CD4-positive, alpha-beta T cell treated with Interleukin-17A for 1 hour (primary cell): ENCODE data around the gene PPP1R7.

Source experiments
- DNase-seq: peaks from one replicate; pipeline ENCODE4 v3.0.0-alpha.2; 2020

The PPP1R7 gene

DNA sequence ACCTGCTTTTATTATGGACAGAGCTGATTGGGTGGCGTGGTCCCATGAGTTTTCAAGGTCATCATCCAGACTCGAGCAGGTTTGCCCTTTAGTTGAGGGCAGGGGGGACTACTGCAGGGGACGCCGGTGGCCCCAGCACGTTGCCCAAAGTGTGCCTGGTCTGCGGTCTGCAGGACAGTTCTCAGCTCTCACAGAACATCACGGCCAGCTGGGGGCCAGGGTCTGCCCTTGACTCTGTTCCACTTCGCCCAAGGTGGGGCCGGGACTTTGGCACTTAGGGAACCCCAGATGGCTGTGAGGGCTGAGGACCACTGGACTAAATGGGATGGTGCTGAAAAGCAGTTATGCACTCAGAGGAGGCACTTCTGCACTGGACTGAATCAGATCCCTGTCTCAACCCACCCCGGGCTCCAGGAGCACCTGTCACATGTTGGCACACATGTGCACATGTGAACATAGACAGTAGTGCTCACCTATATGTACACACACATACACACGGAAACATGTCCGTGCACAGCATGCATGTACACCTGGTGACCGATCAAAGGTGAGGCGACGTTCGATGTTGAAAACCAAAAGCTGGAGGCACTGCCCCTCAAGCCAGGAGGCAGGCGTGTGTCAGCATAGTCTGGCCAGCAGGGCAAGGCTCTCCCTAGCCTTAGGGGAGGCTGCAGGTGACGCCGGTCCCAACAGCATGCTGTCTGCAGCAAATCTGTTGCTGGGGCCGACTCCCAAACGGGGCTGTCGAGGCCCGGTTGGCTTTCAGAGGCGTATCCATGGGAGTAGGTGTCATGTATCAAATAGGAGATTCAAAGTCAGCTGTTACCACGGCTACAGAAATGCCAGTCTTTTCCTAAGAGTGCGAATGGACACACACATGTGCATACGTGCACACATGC lies 48.4 kb downstream of the PPP1R7 start:
- DNase-seq, result no peak

DNA sequence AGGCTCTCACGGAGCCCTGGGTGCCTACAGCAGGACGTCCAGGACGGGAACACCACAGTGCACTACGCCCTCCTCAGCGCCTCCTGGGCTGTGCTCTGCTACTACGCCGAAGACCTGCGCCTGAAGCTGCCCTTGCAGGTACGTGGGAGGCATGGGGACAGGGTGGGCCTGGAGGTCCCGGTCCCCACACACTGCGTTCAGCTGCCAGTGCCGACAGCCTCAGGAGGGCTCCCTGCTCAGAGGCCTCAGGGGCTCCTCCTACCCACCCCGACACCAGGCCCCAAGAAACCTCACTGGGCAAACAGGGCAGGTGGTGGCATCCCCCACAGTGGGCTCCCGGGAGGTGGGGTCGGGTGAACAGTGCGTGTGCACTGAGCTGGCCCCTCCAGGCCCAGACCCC lies 49.0 kb downstream of the PPP1R7 start:
- no peak for DNase-seq

DNA sequence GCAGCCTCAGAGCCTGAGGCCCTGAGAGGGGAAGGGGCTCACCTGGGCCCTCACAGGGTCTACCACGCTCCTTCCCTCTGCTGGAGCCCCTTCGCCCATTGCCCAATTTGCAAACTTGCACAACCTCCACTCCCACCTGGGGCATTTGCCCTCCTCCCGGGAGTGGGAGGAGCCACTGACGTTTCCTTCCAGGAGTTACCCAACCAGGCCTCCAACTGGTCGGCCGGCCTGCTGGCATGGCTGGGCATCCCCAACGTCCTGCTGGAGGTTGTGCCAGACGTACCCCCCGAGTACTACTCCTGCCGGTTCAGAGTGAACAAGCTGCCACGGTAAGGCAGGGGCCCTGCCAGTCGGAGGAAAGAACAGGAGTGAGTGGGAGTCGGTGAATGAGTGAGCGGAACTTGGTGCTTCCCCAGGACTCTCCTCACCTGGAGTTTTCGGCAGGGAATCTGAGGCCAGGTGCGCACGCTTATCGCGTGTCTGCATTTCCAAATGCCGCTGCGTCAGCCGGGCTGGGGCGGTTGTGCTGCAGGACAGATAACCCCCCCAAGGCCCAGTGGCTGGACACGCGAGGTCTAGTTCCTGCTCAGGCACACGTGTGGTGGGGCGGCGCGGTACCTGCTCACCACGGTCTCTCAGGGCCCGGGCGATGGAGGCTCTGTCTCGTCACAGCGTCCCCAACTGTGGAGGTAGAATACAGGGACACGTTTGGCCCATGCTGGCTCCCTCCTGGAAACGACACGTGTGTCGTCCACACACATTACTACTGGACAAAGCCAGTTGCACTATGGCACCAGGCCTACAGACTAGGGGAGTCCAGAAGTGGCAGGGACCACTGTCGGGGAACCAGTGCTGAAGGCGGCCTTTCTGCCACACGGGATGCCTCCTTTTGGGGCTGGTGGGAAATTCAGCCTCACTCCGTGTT lies 49.9 kb downstream of the PPP1R7 start:
- no peak for DNase-seq

DNA sequence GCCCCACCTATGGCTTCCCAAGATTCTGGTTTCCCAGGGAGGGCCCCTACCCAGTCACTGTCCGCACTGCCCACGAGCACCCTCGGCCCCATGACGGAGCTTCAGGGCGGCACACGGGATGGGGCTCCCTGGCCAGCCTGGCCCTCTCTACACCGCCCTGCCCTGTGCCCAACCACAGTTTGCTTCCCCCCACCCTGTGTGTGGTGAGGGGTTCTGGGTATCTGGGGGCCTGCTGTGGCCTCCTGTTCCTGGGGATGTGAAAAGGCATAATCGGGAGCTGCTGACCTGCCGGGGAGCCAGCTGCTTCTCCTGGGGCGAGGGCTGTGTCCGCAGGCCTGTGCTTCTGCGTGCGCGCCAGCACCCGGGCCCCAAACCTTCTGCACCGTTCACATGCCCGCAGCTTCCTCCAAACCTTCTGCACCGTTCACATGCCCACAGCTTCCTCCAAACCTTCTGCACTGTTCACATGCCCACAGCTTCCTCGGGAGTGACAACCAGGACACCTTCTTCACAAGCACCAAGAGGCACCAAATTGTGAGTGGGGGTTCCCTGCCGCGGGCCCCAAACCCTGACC lies 50.6 kb downstream of the PPP1R7 start:
- no peak for DNase-seq

DNA sequence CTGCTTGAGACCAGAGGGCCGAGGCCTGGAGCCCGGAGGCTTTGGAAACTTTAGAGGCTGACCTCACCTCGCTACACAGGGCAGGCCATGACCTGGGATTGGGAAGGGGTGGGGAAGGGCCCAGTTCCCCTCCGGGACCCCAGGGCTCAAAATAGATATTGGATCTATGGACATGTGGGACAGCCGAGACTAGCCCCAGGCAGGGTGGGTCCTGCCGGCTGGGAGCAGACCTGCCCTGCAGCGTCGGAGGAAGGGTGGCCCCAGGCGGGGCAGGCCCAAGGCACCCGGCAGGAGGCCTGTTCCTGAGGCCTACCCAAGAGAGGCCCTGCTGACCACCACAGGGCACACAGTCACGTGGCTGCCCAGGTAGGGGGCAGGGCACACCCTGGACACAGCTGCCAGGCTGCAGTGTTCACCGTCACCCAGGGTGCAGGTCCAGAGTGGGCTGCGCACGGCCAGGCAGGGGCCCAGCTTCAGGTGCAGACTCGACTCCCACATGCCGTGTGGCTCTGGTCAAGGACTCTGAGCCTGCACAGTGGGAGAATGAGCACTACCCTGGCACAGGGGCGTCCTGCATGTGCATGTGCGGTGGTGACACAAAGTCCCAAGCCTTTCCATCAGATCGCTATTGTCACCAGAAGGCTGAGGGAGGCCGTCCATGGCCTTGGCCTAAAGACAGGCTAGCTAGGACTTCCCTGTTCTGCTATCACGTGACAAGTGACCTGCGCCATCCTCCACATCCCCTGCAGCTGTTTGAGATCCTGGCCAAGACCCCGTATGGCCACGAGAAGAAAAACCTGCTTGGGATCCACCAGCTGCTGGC lies 51.4 kb downstream of the PPP1R7 start:
- no peak for DNase-seq

DNA sequence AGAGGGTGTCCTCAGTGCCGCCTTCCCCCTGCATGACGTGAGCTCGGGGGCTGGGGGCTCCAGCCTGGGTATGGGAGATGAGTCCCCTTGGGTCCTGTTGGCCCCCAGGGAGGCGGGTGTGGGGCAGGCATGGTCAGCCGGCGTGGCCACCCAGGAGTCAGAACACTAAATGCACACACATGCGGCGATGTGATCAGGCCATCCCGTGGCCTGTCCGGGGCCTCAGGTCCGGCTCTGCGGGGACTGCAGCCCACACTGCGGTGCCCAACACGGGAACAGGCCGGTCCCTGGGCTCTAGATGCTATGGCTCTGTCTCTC lies 52.0 kb downstream of the PPP1R7 start:
- no peak for DNase-seq

DNA sequence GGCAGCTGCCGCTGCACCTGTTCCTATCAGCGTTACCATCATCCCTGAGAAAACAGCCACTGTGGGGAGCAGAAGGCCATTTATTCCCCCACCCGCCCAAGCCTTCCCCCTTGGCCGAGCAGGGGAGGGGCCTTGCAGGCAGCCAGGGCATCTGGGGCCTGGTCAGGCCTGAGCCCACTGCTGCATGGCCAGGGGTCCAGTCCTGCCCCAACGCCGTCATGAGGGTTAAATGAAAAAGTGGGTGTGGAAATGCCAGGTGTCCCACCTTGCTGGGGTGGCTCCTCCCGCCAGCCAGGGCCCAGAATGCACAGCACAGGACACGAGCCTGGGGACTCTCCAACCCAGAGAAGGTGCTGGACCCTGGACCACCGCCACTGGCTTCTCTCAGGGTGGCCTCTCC lies 52.4 kb downstream of the PPP1R7 start:
- no peak for DNase-seq

DNA sequence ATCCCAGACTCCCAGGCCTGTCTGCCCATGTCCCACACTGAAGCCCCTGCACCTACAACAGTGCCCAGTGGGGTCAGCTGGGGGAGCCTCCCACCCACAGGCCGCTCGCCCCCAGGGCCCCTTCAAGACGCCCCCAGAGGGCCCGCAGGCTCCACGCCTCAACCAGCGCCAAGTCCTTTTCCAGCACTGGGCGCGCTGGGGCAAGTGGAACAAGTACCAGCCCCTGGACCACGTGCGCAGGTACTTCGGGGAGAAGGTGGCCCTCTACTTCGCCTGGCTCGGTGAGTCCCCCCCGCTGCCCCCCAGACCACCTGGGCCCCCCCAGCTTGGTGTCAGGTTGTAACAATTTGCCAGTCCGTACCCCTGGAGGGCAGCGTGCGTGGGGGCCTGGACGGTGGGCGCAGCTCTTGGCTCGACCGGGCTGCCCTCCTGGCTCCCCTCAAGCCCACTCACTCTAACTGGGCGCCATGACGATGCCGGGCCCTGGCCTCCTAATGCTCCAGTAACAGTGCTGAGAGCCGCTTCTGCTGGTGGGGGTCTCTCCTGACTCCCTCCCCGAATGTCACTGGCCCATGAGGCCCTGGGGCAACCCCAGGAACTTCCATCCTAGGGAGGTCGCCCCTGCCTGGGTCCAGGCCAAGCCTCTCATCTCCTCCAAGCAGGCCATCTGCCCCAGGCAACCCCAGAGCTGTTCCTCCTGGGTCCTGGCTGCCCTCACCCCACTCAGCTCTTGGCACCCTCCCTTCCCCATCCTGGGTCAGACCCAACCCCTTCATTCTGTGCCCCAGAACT lies 53.1 kb downstream of the PPP1R7 start:
- DNase-seq, result no peak

DNA sequence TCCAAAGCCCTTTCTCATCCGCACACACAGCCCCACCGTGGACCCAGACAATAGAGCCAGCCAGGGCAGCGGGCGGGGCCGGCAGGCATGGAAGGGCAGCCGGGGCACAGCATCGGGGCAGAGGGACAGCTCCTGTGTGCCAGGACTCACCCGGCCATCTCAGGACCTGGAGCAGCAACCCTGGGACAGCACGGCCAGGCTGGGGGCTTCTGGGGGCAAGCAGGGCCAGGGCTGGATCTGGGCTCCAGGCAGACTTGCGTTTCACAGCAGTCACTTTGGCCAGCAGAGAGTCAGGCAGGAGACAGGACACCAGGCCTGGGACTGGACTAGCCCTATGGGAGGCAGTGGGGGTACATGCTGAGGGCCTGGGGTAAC lies 53.7 kb downstream of the PPP1R7 start:
- DNase-seq, result no peak

DNA sequence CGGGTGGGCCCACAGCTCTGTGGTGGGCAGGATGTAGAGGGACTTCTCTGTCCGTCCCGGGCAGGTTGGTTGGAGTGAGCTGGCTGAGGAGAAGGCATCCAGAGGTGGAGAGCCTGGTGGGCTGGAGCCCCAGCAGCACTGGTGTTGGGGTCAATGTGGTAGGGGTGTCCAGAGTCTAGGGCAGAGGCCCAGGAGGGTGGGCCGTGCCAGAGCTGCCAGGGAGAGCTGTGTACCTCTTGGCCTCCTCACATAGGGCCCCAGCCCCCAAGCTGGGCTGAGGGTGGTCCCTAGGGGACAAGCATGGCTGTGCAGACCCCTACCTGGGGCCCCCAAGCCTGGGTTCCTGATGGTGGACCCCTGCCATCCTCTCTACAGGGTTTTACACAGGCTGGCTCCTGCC lies 54.2 kb downstream of the PPP1R7 start:
- no peak for DNase-seq

DNA sequence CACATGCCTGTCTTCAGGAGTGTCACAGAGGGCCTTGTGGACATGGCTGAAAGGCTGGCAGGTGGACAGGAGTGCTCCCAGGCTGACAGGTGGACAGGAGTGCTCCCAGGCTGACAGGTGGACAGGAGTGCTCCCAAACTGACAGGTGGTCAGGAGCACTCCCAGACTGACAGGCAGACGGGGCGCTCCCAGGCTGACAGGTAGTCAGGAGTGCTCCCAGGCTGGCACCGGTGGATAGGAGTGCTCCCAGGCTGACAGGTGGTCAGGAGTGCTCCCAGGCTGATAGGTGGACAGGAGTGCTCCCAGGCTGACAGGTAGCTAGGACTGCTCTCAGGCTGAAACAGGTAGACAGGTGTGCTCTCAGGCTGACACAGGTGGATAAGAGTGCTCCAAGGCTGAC lies 54.8 kb downstream of the PPP1R7 start:
- no peak for DNase-seq

DNA sequence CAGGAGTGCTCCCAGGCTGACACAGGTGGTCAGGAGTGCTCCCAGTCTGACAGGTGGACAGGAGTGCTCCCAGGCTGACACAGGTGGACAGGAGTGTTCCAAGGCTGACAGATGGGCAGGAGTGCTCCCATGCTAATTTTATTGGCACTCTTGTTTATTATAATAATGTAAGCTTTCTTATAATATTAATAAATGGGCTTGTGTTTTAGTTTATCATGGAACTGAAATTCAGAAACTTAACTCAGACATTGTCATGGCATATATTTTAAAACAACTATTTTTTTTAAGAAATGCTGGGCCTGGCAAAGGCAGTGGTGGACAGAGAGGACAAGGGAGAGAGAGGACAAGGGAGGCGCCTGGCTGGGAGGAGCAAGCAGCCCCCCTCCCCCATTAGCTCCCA lies 56.9 kb downstream of the PPP1R7 start:
- DNase-seq, result no peak

DNA sequence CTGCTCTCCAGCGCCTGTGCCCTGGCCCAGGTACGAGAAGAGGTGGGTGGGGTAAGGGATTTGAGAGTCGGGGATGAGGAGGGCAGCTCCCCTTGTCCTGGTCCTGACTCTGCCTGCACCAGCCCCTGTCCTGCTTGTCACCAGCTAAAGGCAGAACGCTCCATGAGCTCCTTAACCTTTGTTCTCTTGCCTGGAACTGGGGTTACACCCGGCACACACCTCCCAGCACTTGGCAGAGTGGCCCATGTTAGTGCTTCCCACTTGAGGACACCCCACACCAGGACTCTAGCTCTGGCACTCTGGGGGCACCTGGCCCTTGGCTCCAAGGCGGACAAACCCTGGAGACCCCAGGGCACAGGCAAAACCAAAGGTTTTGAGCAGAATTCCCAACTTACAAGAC lies 57.4 kb downstream of the PPP1R7 start:
- no peak for DNase-seq

DNA sequence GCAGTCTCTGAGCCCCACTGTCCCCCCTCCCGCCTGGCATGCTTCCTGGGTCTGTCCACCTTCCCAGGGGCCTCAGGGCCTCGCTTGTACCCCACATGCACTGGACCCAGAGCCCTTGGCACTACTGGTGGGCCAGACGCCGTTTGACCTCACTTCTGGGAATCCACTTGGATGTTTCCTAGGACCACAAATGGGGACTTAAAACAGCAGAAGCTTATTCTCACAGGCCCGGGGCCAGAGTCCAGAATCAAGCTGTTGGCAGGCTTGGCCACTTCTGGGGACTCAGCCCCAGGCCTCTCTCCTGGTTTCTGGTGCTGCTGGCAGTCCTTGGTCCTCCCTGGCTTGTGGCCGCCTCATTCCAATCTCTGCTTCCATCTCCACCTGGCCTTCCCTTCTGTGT lies 57.8 kb downstream of the PPP1R7 start:
- no peak for DNase-seq

DNA sequence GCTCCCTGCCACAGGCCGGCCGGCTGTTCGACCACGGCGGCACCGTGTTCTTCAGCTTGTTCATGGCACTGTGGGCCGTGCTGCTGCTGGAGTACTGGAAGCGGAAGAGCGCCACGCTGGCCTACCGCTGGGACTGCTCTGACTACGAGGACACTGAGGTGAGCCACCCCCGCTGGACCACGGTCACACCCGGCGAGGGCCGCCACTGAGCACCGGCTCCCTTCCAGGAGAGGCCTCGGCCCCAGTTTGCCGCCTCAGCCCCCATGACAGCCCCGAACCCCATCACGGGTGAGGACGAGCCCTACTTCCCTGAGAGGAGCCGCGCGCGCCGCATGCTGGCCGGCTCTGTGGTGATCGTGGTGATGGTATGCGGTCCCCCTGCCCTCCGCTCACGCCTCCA lies 59.0 kb downstream of the PPP1R7 start:
- no peak for DNase-seq

DNA sequence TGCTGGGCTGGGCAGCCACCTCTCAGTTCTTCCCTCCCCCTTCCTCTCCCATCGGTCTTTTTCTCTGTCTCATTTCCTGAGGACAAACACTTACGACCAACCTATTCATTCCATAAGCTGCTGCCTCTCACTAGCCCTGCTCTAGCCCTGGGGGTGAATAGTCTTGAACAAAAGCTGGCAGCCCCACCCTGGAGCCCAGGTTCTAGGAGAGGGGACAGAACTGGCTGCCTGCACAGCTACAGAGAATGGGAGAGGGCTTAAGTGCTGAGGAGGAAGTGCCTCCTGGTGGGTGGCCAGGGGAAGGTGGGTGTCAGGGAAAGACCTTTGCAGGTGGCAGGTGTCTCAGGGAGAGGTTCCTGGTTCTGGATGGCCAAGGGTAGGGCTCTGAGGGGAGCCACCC lies 61.0 kb downstream of the PPP1R7 start:
- DNase-seq, result no peak

DNA sequence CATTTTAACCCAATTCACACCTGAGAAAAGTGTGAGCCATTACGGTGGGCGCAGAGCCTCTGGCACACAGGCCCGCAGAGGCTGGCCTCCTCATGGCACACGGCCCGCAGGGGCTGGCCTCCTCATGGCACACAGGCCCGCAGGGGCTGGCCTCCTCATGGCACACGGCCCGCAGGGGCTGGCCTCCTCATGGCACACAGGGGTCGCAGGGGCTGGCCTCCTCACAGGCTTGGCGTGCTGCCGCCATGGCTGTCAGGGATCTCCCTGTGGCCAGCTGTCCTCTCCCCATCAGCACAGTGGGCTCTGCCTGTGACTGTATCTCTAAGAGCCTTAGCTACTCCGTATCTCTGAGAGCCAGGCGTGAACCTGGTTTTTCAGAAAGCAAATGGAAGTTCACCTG lies 62.8 kb downstream of the PPP1R7 start:
- no peak for DNase-seq

DNA sequence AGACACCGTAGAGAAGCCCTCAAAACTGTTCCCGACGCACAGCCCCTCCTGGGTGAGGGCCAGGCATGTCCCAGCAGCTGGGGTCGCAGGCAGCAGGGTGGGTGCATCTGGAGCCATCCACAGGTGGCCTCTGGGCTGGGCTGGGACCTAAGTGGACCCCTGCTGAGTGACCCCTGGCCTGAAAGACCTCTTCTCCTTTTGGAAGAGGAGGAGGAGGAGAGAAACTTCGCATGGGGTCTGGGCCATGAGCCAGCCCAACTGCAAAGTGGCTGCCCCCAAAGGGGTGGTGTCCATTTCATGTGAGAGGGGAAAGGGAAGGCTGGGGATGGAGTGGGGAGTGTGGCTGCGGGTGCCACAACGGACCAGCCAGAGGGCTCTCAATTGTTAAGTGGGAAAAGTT lies 63.3 kb downstream of the PPP1R7 start:
- DNase-seq, result no peak

DNA sequence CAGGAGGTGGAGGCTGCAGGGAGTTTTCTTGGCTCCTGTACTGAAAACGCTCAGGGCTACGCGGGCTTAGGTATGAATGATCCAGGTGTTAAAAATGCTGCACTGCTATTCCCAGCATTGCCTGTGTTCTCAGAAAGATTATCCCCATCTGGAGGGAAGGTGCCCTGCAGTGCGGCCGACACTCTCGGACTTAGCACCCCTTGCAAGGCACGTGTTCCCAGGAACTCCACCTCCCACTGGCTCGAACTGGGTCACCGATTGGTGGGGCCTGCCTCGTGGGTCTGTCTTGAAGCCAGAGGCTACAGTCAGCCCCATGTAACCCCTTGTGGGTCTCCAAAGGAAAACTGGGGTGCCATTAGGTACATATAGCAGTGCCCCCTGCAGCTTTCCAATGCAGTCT lies 63.9 kb downstream of the PPP1R7 start:
- DNase-seq, result no peak

DNA sequence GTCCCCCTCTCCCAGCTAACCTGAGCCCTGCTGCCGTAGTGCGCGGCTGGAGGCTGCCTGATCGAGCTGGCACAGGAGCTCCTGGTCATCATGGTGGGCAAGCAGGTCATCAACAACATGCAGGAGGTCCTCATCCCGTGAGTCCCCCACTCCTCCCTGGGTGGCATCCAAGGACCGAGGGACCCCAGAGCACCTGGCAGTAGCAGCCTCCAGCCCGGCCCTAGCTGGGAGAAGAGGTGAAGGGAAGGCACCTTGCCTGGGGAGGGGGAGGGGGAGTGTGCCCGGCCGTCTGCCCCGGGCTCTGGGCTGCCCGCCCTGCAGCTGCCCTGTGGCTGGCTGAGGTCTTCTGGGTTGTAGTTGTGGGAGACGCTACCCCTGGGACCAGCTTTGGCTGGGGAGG lies 64.5 kb downstream of the PPP1R7 start:
- DNase-seq, result no peak

DNA sequence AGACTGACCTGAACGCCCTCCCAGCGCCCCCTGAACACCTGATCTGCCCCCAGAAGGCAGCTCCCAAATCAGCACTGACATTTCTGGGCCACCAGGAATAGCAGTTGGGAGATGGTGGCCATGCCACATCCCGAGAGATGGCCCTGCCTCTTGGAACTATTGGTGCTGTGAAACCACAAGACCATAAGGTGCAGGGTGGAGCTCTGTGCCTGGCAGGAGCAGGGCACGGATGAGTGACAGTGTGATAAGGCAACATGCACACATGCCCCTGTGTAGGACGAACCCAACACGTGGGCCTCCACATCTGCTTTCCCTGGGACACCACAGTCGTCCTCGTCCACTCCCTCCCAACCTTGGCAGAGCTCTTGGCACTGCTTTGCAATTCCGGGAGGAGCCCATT lies 65.2 kb downstream of the PPP1R7 start:
- DNase-seq, result no peak

DNA sequence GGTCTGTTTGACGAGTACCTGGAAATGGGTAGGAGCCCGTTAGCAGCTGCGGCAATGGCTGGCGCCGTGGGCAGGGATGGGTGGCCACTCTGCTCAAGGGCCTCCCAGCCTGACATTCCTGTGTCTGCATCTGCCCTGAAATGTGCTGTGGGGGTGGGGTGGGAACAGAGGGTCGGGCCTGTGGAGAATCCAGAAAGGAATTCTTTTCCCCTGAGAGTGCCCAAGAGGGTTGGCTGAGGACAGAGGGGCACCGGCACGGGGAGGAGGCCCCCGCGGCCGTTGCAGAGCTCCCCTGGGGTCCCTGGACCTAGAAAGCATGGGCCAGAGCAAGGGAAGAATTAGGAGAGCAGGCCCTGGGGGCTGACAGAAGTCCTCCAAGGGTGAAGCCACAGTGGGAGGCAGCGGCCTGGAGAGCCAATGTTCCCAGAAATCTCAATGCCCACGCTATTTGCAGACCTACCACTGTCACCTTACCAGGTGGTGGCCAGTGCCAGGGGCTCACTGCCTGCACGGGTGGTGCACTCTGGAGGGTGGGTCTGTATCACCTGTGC lies 66.0 kb downstream of the PPP1R7 start:
- DNase-seq, result no peak
